Subcutaneous adipose tissue (tissue), 4 donors: ENCODE data around the gene CNGA1. TPM values are rescaled to one million over a fixed set of nuclear protein-coding genes. Genes with fewer than 3 reads are reported as not detected.

Source experiments
- CTCF ChIP-seq: fragments of 450-650 bp; IDR thresholded peaks from one replicate; pipeline ENCODE4 v1.5.1; 2016; ENCODE audit warnings: low read depth, mild to moderate bottlenecking, control low read depth, antibody characterized with exemption, moderate library complexity
- total RNA-seq, 4 donors: library from RNA; depleted of rRNA; stranded (reverse); fragments of >200 nt; gene quantifications; one replicate each; pipeline ENCODE4 v1.1.0, GENCODE V29; 2016

Gene CNGA1
- total RNA-seq, 4 donors from 2014 or later: 0.16 to 7.0 (median 2.8) TPM

DNA sequence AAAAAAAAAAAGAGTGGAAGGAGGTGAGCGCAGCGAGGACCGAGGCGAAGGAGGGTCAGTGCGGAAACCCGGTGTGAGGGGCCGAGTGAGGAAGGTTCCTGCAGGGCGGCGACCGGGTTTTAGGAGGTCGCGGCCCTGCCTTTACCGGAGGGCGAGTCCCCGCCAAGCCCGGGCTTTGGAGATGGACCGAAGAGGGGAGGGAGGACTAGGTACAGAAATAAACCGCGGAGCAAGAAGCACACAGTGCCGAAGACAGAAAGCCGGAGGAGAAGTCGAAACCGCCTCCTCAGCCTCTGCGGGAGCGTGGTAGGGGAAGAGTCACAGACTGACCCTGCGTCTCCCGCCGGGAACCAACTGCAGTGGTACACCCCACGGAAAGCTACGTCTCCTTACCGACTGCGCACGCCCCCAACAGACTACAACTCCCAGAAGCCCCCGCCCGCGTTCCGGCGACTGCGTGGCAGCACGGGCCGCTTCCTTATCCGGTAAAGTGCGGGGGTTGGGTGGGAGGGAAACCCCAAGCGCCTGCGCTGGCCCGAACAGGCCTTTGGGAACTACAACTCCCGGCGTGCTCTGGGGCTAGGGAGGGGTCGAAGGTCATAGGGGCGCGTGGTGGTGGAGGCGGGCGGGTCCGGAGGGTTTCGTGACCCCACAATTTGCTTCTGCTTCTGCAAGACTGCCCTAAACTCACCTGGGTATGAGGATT, 102.1 kb downstream of the CNGA1 start, which contains the start of gene NFXL1:
TSS of gene NFXL1 (minus strand) at position 364 of the 706 bp plus-strand sequence. CDS start 380 bp downstream, outside the sequence.
- no peak for TF ChIP-seq CTCF

GRCh38 chr4:47913861-47914219, 102.6 kb downstream of the CNGA1 start:
- TF ChIP-seq CTCF: no peak

DNA sequence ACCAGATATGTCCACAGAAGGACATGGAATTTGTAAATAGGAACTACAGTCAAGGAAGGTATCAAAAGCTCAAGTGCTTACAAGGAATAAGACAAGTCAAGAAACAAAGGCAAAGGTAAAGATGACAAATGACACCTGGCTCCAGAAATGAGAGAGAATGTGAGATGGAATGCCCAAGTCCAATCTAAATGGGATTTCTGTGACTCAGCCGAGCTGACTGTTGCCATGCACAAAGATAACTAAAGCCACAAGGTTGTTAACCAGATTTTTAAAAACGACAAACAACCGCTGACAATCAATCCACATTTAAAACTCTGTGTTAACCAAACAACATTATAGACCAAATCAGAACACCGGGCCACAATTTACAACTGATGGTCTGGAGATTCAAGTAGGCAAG, 103.2 kb downstream of the CNGA1 start:
- no peak for TF ChIP-seq CTCF

DNA sequence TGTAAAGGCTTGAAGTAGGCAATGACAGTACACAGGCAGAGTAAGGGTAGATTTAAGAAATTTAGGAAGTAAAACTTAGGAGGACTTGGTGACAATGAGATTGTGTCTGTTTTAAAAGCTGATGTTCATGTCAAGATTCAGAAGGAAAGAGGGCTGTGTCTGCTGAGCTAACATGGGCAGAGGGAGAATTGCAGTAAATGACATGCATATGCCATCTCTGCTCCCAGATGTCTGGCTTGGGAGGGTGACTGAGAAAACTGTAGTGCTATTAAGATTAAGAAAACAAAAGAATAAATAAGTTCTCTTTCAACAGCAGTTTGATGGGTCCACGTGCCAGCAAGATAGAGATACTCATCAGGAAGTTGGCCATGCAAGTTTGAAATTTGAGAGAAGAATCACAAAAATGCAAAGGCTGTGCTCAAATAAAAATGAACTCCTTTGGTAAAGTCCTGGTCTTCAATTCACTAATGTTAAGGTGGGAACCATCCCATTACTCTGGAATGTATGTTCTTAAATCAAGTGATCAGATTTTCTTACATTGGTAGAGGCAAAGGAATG, 109.3 kb downstream of the CNGA1 start:
- no peak for TF ChIP-seq CTCF

DNA sequence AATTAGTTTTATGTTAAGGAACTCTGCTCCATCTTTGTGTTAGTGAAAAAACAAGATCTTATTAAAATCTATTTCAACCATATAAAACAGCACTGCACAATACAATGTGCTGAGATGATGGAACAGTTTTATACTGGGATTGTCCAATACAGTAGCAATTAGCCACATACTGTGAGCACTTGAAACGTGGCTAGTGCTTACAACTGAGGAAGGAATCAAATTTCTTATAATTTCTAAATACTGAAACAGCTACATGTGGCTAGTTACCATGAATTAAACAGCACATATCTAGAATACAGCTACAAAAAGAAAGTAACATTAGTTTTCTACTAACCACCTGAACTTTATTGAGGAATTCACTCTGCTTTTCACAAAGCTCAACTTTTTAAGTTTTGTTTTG, 116.8 kb downstream of the CNGA1 start:
- no peak for TF ChIP-seq CTCF

DNA sequence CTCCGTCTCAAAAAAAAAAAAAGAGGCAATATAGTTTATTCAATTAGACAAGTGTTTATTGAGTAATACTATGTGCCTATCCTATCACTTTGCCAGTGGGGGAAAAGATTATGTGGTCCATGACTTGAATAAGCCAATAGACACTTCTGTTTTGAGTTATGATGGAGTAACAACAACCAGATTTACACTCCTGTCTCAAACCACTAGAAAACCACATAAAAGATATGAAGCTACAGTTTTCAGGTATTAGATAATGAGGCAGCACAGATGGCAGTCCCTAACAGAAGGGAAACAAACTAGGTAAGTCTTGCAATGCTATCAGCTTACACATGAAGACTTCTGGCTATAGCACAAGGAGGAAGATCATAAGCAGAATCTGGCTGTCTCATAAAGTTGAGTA, 124.6 kb downstream of the CNGA1 start:
- no peak for TF ChIP-seq CTCF

Other genes starting within 250 kb of the CNGA1 start
- gene CORIN, start 178.6 kb downstream of the CNGA1 start, total RNA-seq: 1 to 10 TPM in 2 of 4 donors, under 1 TPM in 1, not detected in 1; 0.49 to 5.3 (median 4.4) TPM
- 10 to 100 TPM; 10.4 to 17.7 (median 12.0) TPM for gene NFXL1, start 102.1 kb downstream of the CNGA1 start, total RNA-seq
- 1 to 10 TPM in 1 of 4 donors, under 1 TPM in 2, not detected in 1; 0.22 to 2.0 (median 0.33) TPM for gene NIPAL1, start 91 bp upstream of the CNGA1 start, total RNA-seq
- gene TXK, start 117.6 kb upstream of the CNGA1 start, total RNA-seq: 1 to 10 TPM; 1.5 to 9.9 (median 3.2) TPM